OCI-LY7 (cell line): ENCODE data around the gene SULT1A2. TPM values are rescaled to one million over a fixed set of nuclear protein-coding genes. Genes with fewer than 3 reads are reported as not detected.
"Not testable (repeated sequence)": the region's sequence is repeated elsewhere in the genome, so short reads cannot be mapped to it uniquely, and the experiment has no call there.

Experiments used
- BruUV-seq: library from RNA; stranded (reverse); fragments of 400-500 nt; replicated peaks from 2 replicates; lab custom pipeline; 2021; lab: Mats Ljungman, UMichigan
- CTCF ChIA-PET: fragments of 300-600 bp; sonication (Branson Sonifier 250); formaldehyde crosslinking; loops from one replicate; lab custom pipeline; 2022; ENCODE audit warnings: antibody characterized with exemption; ENCODE audit not compliant: unreplicated experiment; lab: Charles Lee
- POLR2A ChIA-PET: fragments of 300-600 bp; sonication (Branson Sonifier 250); formaldehyde crosslinking; loops from one replicate; lab custom pipeline; 2022; ENCODE audit warnings: antibody characterized with exemption; lab: Charles Lee
- DNase-seq: peaks from one replicate; pipeline ENCODE4 v3.0.0-alpha.2; 2015; ENCODE audit warnings: low spot score
- H2AFZ ChIP-seq: fragments of 200-600 bp; sonication (generic), shearing (Covaris generic); 2 replicates; pipeline ENCODE4 v1.6.1; 2014; ENCODE audit warnings: mild to moderate bottlenecking, antibody characterized with exemption, low read length, moderate library complexity
- H3K27ac ChIP-seq: fragments of 200-600 bp; sonication (generic); 2 replicates; pipeline ENCODE4 v1.5.1; 2014; ENCODE audit warnings: mixed run types, low read depth, mild to moderate bottlenecking, moderate library complexity, low read length, inconsistent platforms; ENCODE audit not compliant: poor library complexity, severe bottlenecking
- H3K36me3 ChIP-seq: fragments of 200-600 bp; sonication (generic); 2 replicates; pipeline ENCODE4 v1.6.1; 2014; ENCODE audit warnings: mild to moderate bottlenecking, antibody characterized with exemption, low read length, moderate library complexity, mixed read lengths; ENCODE audit not compliant: insufficient read depth
- H3K4me1 ChIP-seq: fragments of 200-600 bp; sonication (generic); 2 replicates; pipeline ENCODE4 v1.5.1; 2014; ENCODE audit warnings: mild to moderate bottlenecking, low read length; ENCODE audit not compliant: insufficient read depth, poor library complexity, severe bottlenecking
- H3K4me2 ChIP-seq: fragments of 200-600 bp; sonication (generic); 2 replicates; pipeline ENCODE4 v1.6.1; 2014; ENCODE audit warnings: mild to moderate bottlenecking, low read length
- H3K4me3 ChIP-seq: fragments of 200-600 bp; sonication (generic); 2 replicates; pipeline ENCODE4 v1.5.1; 2014; ENCODE audit warnings: mild to moderate bottlenecking, low read depth, low read length; ENCODE audit not compliant: poor library complexity, severe bottlenecking
- H3K79me2 ChIP-seq: fragments of 200-600 bp; sonication (generic); 2 replicates; pipeline ENCODE4 v1.6.1; 2016; ENCODE audit warnings: low read depth, mild to moderate bottlenecking, low read length, moderate library complexity, mixed read lengths; ENCODE audit not compliant: insufficient read depth
- H3K9me2 ChIP-seq: fragments of 200-600 bp; sonication (generic); 2 replicates; pipeline ENCODE4 v1.6.1; 2016; ENCODE audit warnings: mild to moderate bottlenecking, low read length, mixed read lengths; ENCODE audit not compliant: insufficient read depth
- H3K9me3 ChIP-seq: fragments of 200-600 bp; sonication (generic); 2 replicates; pipeline ENCODE4 v1.6.1; 2014; ENCODE audit warnings: mild to moderate bottlenecking, mixed run types, low read length, mixed read lengths
- H4K20me1 ChIP-seq: fragments of 200-600 bp; sonication (generic); 2 replicates; pipeline ENCODE4 v1.6.1; 2014; ENCODE audit warnings: mild to moderate bottlenecking, antibody characterized with exemption, low read length, moderate library complexity, mixed read lengths; ENCODE audit not compliant: insufficient read depth
- EZH2phosphoT487 ChIP-seq: fragments of 200-600 bp; sonication (generic); IDR thresholded peaks from 2 replicates; pipeline ENCODE4 v1.6.1; 2018; ENCODE audit warnings: low read depth, borderline replicate concordance, mild to moderate bottlenecking, mixed run types, antibody characterized with exemption, low read length, moderate library complexity, mixed read lengths
- intact Hi-C: fragments of 100-400 bp; cut with micrococcal nuclease; formaldehyde crosslinking; loops from one replicate; pipeline ENCODE4 v1.10.0; 2022; ENCODE audit not compliant: unreplicated experiment
- total RNA-seq, 2 experiments: library from RNA; depleted of rRNA in 1 of 2; stranded (reverse); fragments of >200 nt in 1 of 2; shearing (Covaris generic) in 1 of 2; gene quantifications; 2 replicates each; pipeline ENCODE4 v1.2.3, GENCODE V29; 2014 to 2022
- TF ChIP-seq, protein P1 (sequence below): fragments of 200-600 bp; sonication (generic); conservative IDR thresholded peaks from 2 replicates; pipeline ENCODE4 v1.5.1; 2014; ENCODE audit warnings: mild to moderate bottlenecking, antibody characterized with exemption, low read length, moderate library complexity, mixed read lengths

Gene SULT1A2
- total RNA-seq, 2 experiments from 2014 or later, result 2.1 to 3.0 TPM

DNA sequence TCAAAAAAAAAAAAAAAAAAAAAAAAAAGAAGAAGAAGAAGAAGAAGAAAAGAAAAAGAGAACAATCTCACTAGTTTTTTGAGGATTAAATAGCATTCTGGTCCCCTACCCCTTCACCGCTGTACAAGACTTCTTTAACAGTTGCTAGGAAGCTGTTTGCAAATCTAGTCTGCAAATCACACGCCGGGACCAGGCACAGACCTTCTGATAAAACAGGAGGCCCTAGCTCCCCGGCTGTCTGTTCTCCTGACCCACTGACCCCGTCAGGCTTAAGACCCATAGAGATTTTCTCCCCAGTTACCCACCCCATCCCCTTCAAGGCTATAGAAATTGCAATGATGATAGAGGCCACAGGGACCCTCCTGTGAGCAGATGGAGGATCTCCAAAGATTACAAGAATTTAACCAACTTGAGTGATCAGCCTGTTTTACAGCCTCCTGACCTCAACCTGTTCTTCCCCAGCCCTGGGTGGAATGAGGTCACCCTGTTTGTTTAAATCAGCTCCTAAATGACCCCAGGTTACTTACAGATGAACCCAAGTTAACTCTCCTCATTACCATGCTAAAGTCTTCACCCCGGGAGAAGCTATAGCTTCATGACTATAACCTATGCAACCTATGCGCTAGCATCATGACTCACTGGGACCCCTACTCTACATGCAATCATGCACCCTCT lies 24.8 kb upstream of the SULT1A2 start:
- no peaks in the 10 kb centered on the region for H3K9me2 ChIP-seq
- peak; percentile 27 for DNase-seq
- H3K36me3 ChIP-seq, result peaks cover 37% of the 10 kb centered on the region
- H3K4me2 ChIP-seq, result peak overlapping the region; percentile 77
- H4K20me1 ChIP-seq, result no peaks in the 10 kb centered on the region
- H3K4me1 ChIP-seq, result peaks cover 59% of the 10 kb centered on the region
- no peaks in the 10 kb centered on the region for H3K9me3 ChIP-seq
- BruUV-seq, result no TSS peak
- CTCF ChIA-PET, result no interaction called here
- H3K79me2 ChIP-seq, result peaks cover 59% of the 10 kb centered on the region
- H3K4me3 ChIP-seq, result peak overlapping the region; percentile 92
- intact Hi-C loops, result no loop called here
- H3K27ac ChIP-seq, result peak overlapping the region; percentile 60
- TF ChIP-seq, protein P1, sequence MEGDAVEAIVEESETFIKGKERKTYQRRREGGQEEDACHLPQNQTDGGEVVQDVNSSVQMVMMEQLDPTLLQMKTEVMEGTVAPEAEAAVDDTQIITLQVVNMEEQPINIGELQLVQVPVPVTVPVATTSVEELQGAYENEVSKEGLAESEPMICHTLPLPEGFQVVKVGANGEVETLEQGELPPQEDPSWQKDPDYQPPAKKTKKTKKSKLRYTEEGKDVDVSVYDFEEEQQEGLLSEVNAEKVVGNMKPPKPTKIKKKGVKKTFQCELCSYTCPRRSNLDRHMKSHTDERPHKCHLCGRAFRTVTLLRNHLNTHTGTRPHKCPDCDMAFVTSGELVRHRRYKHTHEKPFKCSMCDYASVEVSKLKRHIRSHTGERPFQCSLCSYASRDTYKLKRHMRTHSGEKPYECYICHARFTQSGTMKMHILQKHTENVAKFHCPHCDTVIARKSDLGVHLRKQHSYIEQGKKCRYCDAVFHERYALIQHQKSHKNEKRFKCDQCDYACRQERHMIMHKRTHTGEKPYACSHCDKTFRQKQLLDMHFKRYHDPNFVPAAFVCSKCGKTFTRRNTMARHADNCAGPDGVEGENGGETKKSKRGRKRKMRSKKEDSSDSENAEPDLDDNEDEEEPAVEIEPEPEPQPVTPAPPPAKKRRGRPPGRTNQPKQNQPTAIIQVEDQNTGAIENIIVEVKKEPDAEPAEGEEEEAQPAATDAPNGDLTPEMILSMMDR, result no peak
- TF ChIP-seq EZH2phosphoT487, result no peak
- no peak overlapping the region for H2AFZ ChIP-seq
- POLR2A ChIA-PET, result interaction anchor here (0.7 to 1.0 kb wide), 3 partner anchors 18 to 221 kb away, joined by 3 to 6 read pairs (median 4); no protein-coding TSS in a partner anchor

DNA sequence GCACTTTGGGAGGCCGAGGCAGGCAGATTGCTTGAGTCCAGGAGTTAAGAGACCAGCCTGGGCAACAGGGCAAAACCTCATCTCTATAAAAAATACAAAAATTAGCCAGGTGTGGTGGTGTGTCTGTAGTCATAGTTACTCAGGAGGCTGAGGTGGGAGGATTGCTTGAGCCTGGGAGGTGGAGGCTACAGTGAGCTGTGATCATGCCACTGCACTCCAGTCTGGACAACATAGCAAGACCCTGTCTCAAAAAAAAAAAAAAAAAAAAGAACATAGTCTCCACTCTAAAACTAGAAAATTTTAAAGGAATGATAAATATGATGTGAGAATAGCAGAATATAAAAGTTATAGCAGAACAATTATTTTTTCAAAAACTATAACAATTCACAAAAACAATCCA lies 23.5 kb upstream of the SULT1A2 start:
- H3K4me1 ChIP-seq, result peaks cover 68% of the 10 kb centered on the region
- H3K4me2 ChIP-seq, result peak overlapping the region; percentile 17; the same call in 1 of the 2 replicates
- H3K4me3 ChIP-seq, H3K9me2 ChIP-seq, H3K9me3 ChIP-seq, H4K20me1 ChIP-seq, CTCF ChIA-PET, H3K27ac ChIP-seq, intact Hi-C loops, DNase-seq, BruUV-seq, H2AFZ ChIP-seq: not testable (repeated sequence)
- POLR2A ChIA-PET, result interaction anchor here (0.7 to 1.0 kb wide), 2 partner anchors 222 to 1310 kb away, joined by 3 to 4 read pairs; no protein-coding TSS in a partner anchor
- H3K36me3 ChIP-seq, result peaks cover 41% of the 10 kb centered on the region
- peaks cover 62% of the 10 kb centered on the region for H3K79me2 ChIP-seq

DNA sequence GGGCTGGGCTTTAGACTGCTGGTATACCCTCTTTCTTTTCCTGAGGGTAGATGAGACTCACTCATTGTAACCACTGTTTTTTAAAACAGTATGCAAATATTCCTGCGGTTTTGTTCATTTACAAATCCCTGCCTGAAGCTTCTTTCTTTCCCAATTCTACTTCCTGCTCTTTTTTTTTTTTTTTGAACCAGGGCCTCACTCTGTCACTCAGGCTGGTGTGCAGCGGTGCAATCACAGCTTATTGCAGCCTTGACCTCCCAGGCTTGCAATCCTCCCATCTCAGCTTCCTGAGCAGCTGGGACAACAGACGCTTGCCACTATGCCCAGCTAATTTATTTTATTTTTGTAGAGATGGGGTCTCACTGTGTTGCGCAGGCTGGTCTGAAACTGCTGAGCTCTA lies 21.0 kb upstream of the SULT1A2 start:
- POLR2A ChIA-PET, result interaction anchor here (0.6 kb wide), 1 partner anchor 381 kb away, joined by 3 read pairs; no protein-coding TSS in a partner anchor
- Histone ChIP-seq H3K4me3 (peak overlapping the region; percentile 37), H3K4me2 (peak overlapping the region; percentile 40), H3K27ac (peak overlapping the region; percentile 72), H3K9me3 (no peaks in the 10 kb centered on the region), H3K36me3 (peaks cover 41% of the 10 kb centered on the region), H3K79me2 (peaks cover 57% of the 10 kb centered on the region), H2AFZ (no peak overlapping the region), H4K20me1 (no peaks in the 10 kb centered on the region), H3K4me1 (peaks cover 62% of the 10 kb centered on the region), H3K9me2 (no peaks in the 10 kb centered on the region)
- CTCF ChIA-PET, result no interaction called here
- intact Hi-C loops, result loop anchor here (5.0 kb wide), 1 partner anchor 66 kb away; the partner anchor contains the start of gene SGF29
- BruUV-seq, result no TSS peak
- no peak for TF ChIP-seq EZH2phosphoT487
- TF ChIP-seq, protein P1, result no peak
- peak; percentile 79 for DNase-seq
